IMR-90 (cell line): ENCODE results near the gene IGF1R. TPM values are rescaled to one million over a fixed set of nuclear protein-coding genes. Genes with fewer than 3 reads are reported as not detected.

Experiments used
- ATAC-seq: fragments of 200-7000 bp; cut with Tn5 transposase; 2 replicates; pipeline ENCODE4 v1.9.1; 2020; ENCODE audit warnings: low read depth, mild to moderate bottlenecking, moderate library complexity
- BruUV-seq: library from RNA; stranded (reverse); fragments of 400-500 nt; replicated peaks from 2 replicates; lab custom pipeline; 2021; lab: Mats Ljungman, UMichigan
- CTCF ChIA-PET: fragments of 300-600 bp; formaldehyde crosslinking; extraction: SDS; loops from one replicate; lab custom pipeline; 2021; ENCODE audit warnings: antibody characterized with exemption; lab: Yijun Ruan, JAX
- POLR2A ChIA-PET: fragments of 300-600 bp; sonication (Branson Sonifier 250); formaldehyde crosslinking; loops from one replicate; lab custom pipeline; 2022; ENCODE audit warnings: antibody characterized with exemption; ENCODE audit not compliant: unreplicated experiment; lab: Charles Lee
- DNase-seq: peaks from one replicate; pipeline ENCODE4 v3.0.0; 2013
- H2AFZ ChIP-seq: replicated peaks from 2 replicates; pipeline ENCODE3; 2013; ENCODE audit warnings: low read length, mild to moderate bottlenecking; ENCODE audit not compliant: poor library complexity
- H2AK5ac ChIP-seq: 2 replicates; pipeline ENCODE4 v1.6.1; 2013; ENCODE audit warnings: low read depth, low read length, inconsistent platforms
- H2AK9ac ChIP-seq: replicated peaks from 2 replicates; pipeline ENCODE3; 2013; ENCODE audit warnings: mild to moderate bottlenecking, low read depth, low read length, moderate library complexity; ENCODE audit not compliant: poor library complexity
- H2BK120ac ChIP-seq: 2 replicates; pipeline ENCODE4 v1.6.1; 2013; ENCODE audit warnings: low read depth, low read length, inconsistent platforms
- H2BK15ac ChIP-seq: 3 replicates; pipeline ENCODE4 v1.6.1; 2013; ENCODE audit warnings: low read depth, low read length, inconsistent platforms
- H2BK20ac ChIP-seq: 2 replicates; pipeline ENCODE4 v1.6.1; 2013; ENCODE audit warnings: low read depth, mild to moderate bottlenecking, inconsistent platforms, low read length, moderate library complexity
- H2BK5ac ChIP-seq: 2 replicates; pipeline ENCODE4 v1.6.1; 2013; ENCODE audit warnings: mild to moderate bottlenecking, low read depth, low read length, inconsistent platforms; ENCODE audit not compliant: poor library complexity, severe bottlenecking
- H3K14ac ChIP-seq: replicated peaks from 2 replicates; pipeline ENCODE4 v1.6.1; 2013; ENCODE audit warnings: low read depth, low read length, inconsistent platforms
- H3K18ac ChIP-seq: 2 replicates; pipeline ENCODE4 v1.6.1; 2013; ENCODE audit warnings: low read depth, low read length, control low read depth
- H3K23ac ChIP-seq: 2 replicates; pipeline ENCODE4 v1.6.1; 2013; ENCODE audit warnings: low read depth, low read length, inconsistent platforms
- H3K27ac ChIP-seq: 2 replicates; pipeline ENCODE4 v1.5.1; 2013; ENCODE audit warnings: mild to moderate bottlenecking, control low read depth, low read length; ENCODE audit not compliant: insufficient read depth
- H3K27me3 ChIP-seq: 2 replicates; pipeline ENCODE4 v1.6.1; 2013; ENCODE audit warnings: low read length; ENCODE audit not compliant: control insufficient read depth, insufficient read depth
- H3K36me3 ChIP-seq: 2 replicates; pipeline ENCODE4 v1.6.1; 2013; ENCODE audit warnings: low read length, mixed read lengths; ENCODE audit not compliant: control insufficient read depth, insufficient read depth
- H3K4ac ChIP-seq: 2 replicates; pipeline ENCODE4 v1.6.1; 2013; ENCODE audit warnings: low read depth, low read length, inconsistent platforms
- H3K4me1 ChIP-seq: 2 replicates; pipeline ENCODE4 v1.6.1; 2013; ENCODE audit warnings: low read length, mixed read lengths; ENCODE audit not compliant: control insufficient read depth, insufficient read depth
- H3K4me2 ChIP-seq: 2 replicates; pipeline ENCODE4 v1.6.1; 2013; ENCODE audit warnings: low read depth, mild to moderate bottlenecking, control low read depth, low read length, moderate library complexity
- H3K4me3 ChIP-seq: 2 replicates; pipeline ENCODE4 v1.5.1; 2013; ENCODE audit warnings: low read depth, mild to moderate bottlenecking, control low read depth, low read length, moderate library complexity; ENCODE audit not compliant: insufficient read depth
- H3K56ac ChIP-seq: 2 replicates; pipeline ENCODE4 v1.6.1; 2013; ENCODE audit warnings: low read length, inconsistent platforms; ENCODE audit not compliant: insufficient read depth; ENCODE audit errors: extremely low read depth
- H3K79me1 ChIP-seq, 2 experiments: 2 replicates each; pipeline ENCODE4 v1.6.1; 2013; ENCODE audit warnings: low read length in 2 of 2, inconsistent platforms in 1 of 2, low read depth in 1 of 2
- H3K9ac ChIP-seq: 2 replicates; pipeline ENCODE4 v1.6.1; 2013; ENCODE audit warnings: low read depth, low read length, control low read depth
- H3K9me1 ChIP-seq: 2 replicates; pipeline ENCODE4 v1.6.1; 2013; ENCODE audit warnings: low read length, inconsistent platforms; ENCODE audit not compliant: insufficient read depth
- H3K9me3 ChIP-seq: 2 replicates; pipeline ENCODE4 v1.6.1; 2013; ENCODE audit warnings: low read length; ENCODE audit not compliant: control insufficient read depth, insufficient read depth
- H4K20me1 ChIP-seq: 2 replicates; pipeline ENCODE4 v1.6.1; 2013; ENCODE audit warnings: low read length, inconsistent platforms; ENCODE audit not compliant: insufficient read depth
- H4K5ac ChIP-seq: 2 replicates; pipeline ENCODE4 v1.6.1; 2013; ENCODE audit warnings: mild to moderate bottlenecking, low read depth, low read length, control low read depth
- H4K8ac ChIP-seq, 2 experiments: 2 replicates each; pipeline ENCODE4 v1.6.1; 2013; ENCODE audit warnings: low read depth in 2 of 2, low read length in 2 of 2, control low read depth in 1 of 2, inconsistent platforms in 1 of 2
- H4K91ac ChIP-seq: 2 replicates; pipeline ENCODE4 v1.6.1; 2013; ENCODE audit warnings: low read depth, low read length, inconsistent platforms; ENCODE audit not compliant: insufficient read depth
- BHLHE40 ChIP-seq: fragments of 150-350 bp; IDR thresholded peaks from 2 replicates; pipeline ENCODE4 v1.6.1; 2016; ENCODE audit warnings: mild to moderate bottlenecking, low read depth, low read length
- CHD1 ChIP-seq: IDR thresholded peaks from 2 replicates; pipeline ENCODE4 v1.6.1; 2012; ENCODE audit warnings: low read depth, low read length, improper control_type of control experiment
- MAZ ChIP-seq: IDR thresholded peaks from 2 replicates; pipeline ENCODE4 v1.6.1; 2012; ENCODE audit warnings: low read depth, mild to moderate bottlenecking, low read length, improper control_type of control experiment, moderate library complexity, borderline replicate concordance
- NFE2L2 ChIP-seq: fragments of 150-350 bp; IDR thresholded peaks from 2 replicates; pipeline ENCODE4 v1.6.1; 2016; ENCODE audit warnings: low read depth, mild to moderate bottlenecking, low read length
- POLR2A ChIP-seq: IDR thresholded peaks from 2 replicates; pipeline ENCODE4 v1.6.1; 2012; ENCODE audit warnings: mild to moderate bottlenecking, low read depth, low read length
- RAD21 ChIP-seq: IDR thresholded peaks from 2 replicates; pipeline ENCODE4 v1.6.1; 2012; ENCODE audit warnings: low read length, improper control_type of control experiment
- RFX5 ChIP-seq: IDR thresholded peaks from 2 replicates; pipeline ENCODE4 v1.8.0; 2012; ENCODE audit warnings: low read depth, mild to moderate bottlenecking, low read length, moderate library complexity
- WGBS, 2 experiments: methylation state at CpG; one replicate each; pipeline versions ENCODE4 v1.1.5 to v1.1.7; 2013; ENCODE audit warnings: missing lambda C conversion rate in 2 of 2; ENCODE audit not compliant: insufficient read length in 1 of 2; ENCODE audit errors: extremely low coverage in 2 of 2; 5-methylcytosine and 5-hydroxymethylcytosine counted together
- dilution Hi-C: fragments of 300-500 bp; cut with HindIII; formaldehyde crosslinking; loops from one replicate; pipeline ENCODE4 v1.14.3; 2018; ENCODE audit warnings: low sequenced_read_pairs; ENCODE audit not compliant: unreplicated experiment
- in situ Hi-C: fragments of 300-500 bp; cut with MboI; formaldehyde crosslinking; loops from 3 replicates; pipeline ENCODE4 v1.14.3; 2019; ENCODE audit warnings: low sequenced_read_pairs, inconsistent platforms, mixed read lengths
- intact Hi-C: fragments of 100-400 bp; cut with micrococcal nuclease; formaldehyde crosslinking; loops from 2 replicates; pipeline ENCODE4 v1.10.0; 2022
- polyA plus RNA-seq, 3 experiments: library from polyadenylated mRNA; depleted of rRNA; stranded (reverse); fragments of >200 nt; gene quantifications; 2 replicates each; pipeline ENCODE4 v1.2.3, GENCODE V29; 2012; ENCODE audit warnings: low replicate concordance in 1 of 3
- total RNA-seq: library from RNA; depleted of rRNA; stranded (reverse); fragments of >200 nt; gene quantifications from 2 replicates; pipeline ENCODE4 v1.2.3, GENCODE V29; 2012
- TF ChIP-seq, protein P1 (sequence below): fragments of 150-350 bp; IDR thresholded peaks from 2 replicates; pipeline ENCODE4 v1.6.1; 2016; ENCODE audit warnings: low read depth, mild to moderate bottlenecking, low read length, moderate library complexity, borderline replicate concordance
- TF ChIP-seq, protein P2 (sequence below): fragments of 150-350 bp; IDR thresholded peaks from 2 replicates; pipeline ENCODE4 v1.6.1; 2017; ENCODE audit warnings: mild to moderate bottlenecking, antibody characterized with exemption, low read length, low read depth

IGF1R gene
- total and polyA plus RNA-seq, 2 of the 4 experiments (the other 2 are of a cell fraction), result 24.0 to 24.9 TPM

DNA sequence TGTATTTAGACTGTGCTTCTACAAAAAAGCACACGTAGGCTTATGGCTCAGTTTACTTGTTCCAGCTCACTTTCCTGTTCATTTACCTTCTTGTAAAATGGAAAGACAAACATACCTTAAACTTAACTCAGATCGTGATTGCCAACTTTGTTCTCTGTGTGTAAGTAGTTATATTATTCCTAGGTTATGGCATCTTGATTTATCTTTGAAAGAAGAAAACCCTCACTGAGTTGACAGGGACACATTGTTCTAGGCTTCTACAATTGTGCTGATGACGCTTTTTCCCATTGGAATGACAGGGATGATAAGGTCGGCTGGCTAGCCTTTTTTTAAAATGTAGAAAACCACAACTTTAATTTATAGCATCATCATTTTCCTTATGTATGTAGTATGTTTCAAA is 140.7 kb downstream of the IGF1R start:
- peaks cover 20% of the 10 kb centered on the region for H3K9me1 ChIP-seq
- H4K5ac ChIP-seq, result no peak overlapping the region
- TF ChIP-seq NFE2L2 (no peak), RAD21 (no peak), POLR2A (no peak), MAZ (no peak), RFX5 (no peak), BHLHE40 (no peak), CHD1 (no peak)
- TF ChIP-seq, protein P1, sequence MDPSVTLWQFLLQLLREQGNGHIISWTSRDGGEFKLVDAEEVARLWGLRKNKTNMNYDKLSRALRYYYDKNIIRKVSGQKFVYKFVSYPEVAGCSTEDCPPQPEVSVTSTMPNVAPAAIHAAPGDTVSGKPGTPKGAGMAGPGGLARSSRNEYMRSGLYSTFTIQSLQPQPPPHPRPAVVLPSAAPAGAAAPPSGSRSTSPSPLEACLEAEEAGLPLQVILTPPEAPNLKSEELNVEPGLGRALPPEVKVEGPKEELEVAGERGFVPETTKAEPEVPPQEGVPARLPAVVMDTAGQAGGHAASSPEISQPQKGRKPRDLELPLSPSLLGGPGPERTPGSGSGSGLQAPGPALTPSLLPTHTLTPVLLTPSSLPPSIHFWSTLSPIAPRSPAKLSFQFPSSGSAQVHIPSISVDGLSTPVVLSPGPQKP, result no peak
- TF ChIP-seq, protein P2, sequence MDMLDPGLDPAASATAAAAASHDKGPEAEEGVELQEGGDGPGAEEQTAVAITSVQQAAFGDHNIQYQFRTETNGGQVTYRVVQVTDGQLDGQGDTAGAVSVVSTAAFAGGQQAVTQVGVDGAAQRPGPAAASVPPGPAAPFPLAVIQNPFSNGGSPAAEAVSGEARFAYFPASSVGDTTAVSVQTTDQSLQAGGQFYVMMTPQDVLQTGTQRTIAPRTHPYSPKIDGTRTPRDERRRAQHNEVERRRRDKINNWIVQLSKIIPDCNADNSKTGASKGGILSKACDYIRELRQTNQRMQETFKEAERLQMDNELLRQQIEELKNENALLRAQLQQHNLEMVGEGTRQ, result no peak
- no peak overlapping the region for H3K4me3 ChIP-seq
- no peak overlapping the region for H2BK20ac ChIP-seq
- no TSS peak for BruUV-seq
- H3K9me3 ChIP-seq, result no peaks in the 10 kb centered on the region
- H3K79me1 ChIP-seq, result peaks cover 45 to 86% of the 10 kb centered on the region in 2 experiments
- H3K56ac ChIP-seq, result no peak overlapping the region
- peaks cover 8% of the 10 kb centered on the region for H3K4me1 ChIP-seq
- H3K14ac ChIP-seq, result no peak overlapping the region
- H2AK9ac ChIP-seq, result no peak overlapping the region
- dilution Hi-C loops, result no loop called here
- no peak overlapping the region for H3K4me2 ChIP-seq
- H3K36me3 ChIP-seq, result no peaks in the 10 kb centered on the region
- H2AK5ac ChIP-seq, result no peak overlapping the region
- H4K91ac ChIP-seq, result no peak overlapping the region
- DNase-seq (no peak), ATAC-seq (no peak)
- H2BK120ac ChIP-seq, result no peak overlapping the region
- no peak overlapping the region for H3K9ac ChIP-seq
- H3K27ac ChIP-seq, result no peak overlapping the region
- no peak overlapping the region for H2BK15ac ChIP-seq
- intact Hi-C loops, result no loop called here
- no peak overlapping the region for H2AFZ ChIP-seq
- no peak overlapping the region for H3K4ac ChIP-seq
- H3K18ac ChIP-seq, result no peak overlapping the region
- no peaks in the 10 kb centered on the region for H3K27me3 ChIP-seq
- H4K20me1 ChIP-seq, result peaks cover 67% of the 10 kb centered on the region
- WGBS, 2 experiments, result no CpG with 5 or more reads among the region's 4 CpGs
- CTCF ChIA-PET, result interaction anchor here (0.7 kb wide), 1 partner anchor 51 kb away, joined by 3 read pairs; no protein-coding TSS in a partner anchor
- in situ Hi-C loops, result loop anchor here (25.0 kb wide), 1 partner anchor 123 kb away; no protein-coding TSS in a partner anchor
- H2BK5ac ChIP-seq, result no peak overlapping the region
- no peak overlapping the region for H3K23ac ChIP-seq
- H4K8ac ChIP-seq, result no peak overlapping the region
- POLR2A ChIA-PET, result no interaction called here
